Motor neuron (in vitro differentiated cells): ENCODE data around the gene GPSM3. TPM values are rescaled to one million over a fixed set of nuclear protein-coding genes. Genes with fewer than 3 reads are reported as not detected.
"Not testable (repeated sequence)": the region's sequence is repeated elsewhere in the genome, so short reads cannot be mapped to it uniquely, and the experiment has no call there.

Experiments used
- ATAC-seq, 8 experiments: fragments of 200-7000 bp; cut with Tn5 transposase; replicated peaks in 6 of 8; 2 replicates each; pipeline ENCODE4 v1.8.0; 2021; ENCODE audit warnings: mild to moderate bottlenecking in 8 of 8, moderate library complexity in 8 of 8
- H3K27ac ChIP-seq, 2 donors: fragments of 250-450 bp; sonication (Bioruptor Pico); 2 replicates each; pipeline ENCODE4 v1.9.0; 2021; ENCODE audit warnings: antibody characterized with exemption in 2 of 2, mild to moderate bottlenecking in 2 of 2, moderate library complexity in 1 of 2
- H3K4me1 ChIP-seq, 2 donors: fragments of 250-450 bp; sonication (Bioruptor Pico); replicated peaks in 1 of 2; 2 replicates each; pipeline ENCODE4 v1.6.1; 2021; ENCODE audit warnings: antibody characterized with exemption in 2 of 2, mild to moderate bottlenecking in 2 of 2, moderate library complexity in 1 of 2
- H3K4me3 ChIP-seq, 5 donors: fragments of 250-450 bp; sonication (Bioruptor Pico); 2 replicates each; pipeline ENCODE4 v1.9.0; 2021; ENCODE audit warnings: antibody characterized with exemption in 5 of 5, mild to moderate bottlenecking in 5 of 5, moderate library complexity in 4 of 5
- WGBS, 10 experiments: fragments of 450-650 bp; shearing (Covaris generic); methylation state at CpG; one replicate each; pipeline ENCODE4 v1.0.0; 2022; 5-methylcytosine and 5-hydroxymethylcytosine counted together
- in situ Hi-C, 9 experiments: fragments of 400-800 bp; cut with MboI; loops; one replicate each; pipeline ENCODE4 v1.15.0; 2021; ENCODE audit warnings: low sequenced_read_pairs in 9 of 9, low pct_unique_long_range_greater_than_20kb in 2 of 9; ENCODE audit not compliant: unreplicated experiment in 9 of 9
- total RNA-seq, 8 experiments: library from RNA; unstranded; fragments of 300-600 nt; gene quantifications; 2 replicates each; pipeline versions ENCODE4 v1.2.3 to v1.2.4, GENCODE V29; 2022

Gene GPSM3
- total RNA-seq, 8 experiments from 2014 or later = 0.60 to 7.7 (median 1.4) TPM

DNA sequence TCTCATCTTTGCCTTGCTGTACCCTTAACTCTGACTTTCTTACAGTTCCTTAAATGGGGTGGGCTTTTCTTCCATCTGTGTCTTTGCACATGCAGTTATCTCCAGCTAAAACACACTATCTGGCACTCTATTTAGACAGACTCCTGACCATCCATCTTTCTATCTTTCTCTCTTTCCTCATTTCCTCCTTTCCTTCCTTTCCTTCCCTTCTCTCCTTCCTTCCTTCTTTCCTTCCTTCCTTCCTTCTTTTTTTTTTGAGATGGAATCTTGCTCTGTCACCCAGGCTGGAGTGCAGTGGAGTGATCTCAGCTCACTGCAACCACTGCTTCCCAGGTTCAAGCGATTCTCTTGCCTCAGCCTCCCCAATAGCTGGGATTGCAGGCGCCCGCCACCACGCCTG is 23.2 kb upstream of the GPSM3 start:
- no peak for ATAC-seq
- Histone ChIP-seq H3K4me1 (no peaks in the 10 kb centered on the region), H3K4me3 (no peak overlapping the region), H3K27ac (no peak overlapping the region)
- in situ Hi-C loops = no loop called here
- 49 to 98% (median 70%) methylated on average over 2 to 4 of the region's 4 CpGs; no CpG with 5 or more reads in 3 of the 10 experiments for WGBS, 10 experiments

GRCh38 chr6:32214126-32214525 is 21.7 kb upstream of the GPSM3 start:
- H3K4me3 ChIP-seq = no peak overlapping the region
- no peaks in the 10 kb centered on the region for H3K4me1 ChIP-seq
- in situ Hi-C loops = no loop called here
- no peak overlapping the region for H3K27ac ChIP-seq
- ATAC-seq = no peak
- 0 to 86% (median 41%) methylated on average over 1 to 3 of the region's 3 CpGs; no CpG with 5 or more reads in 4 of the 10 experiments for WGBS, 10 experiments

DNA sequence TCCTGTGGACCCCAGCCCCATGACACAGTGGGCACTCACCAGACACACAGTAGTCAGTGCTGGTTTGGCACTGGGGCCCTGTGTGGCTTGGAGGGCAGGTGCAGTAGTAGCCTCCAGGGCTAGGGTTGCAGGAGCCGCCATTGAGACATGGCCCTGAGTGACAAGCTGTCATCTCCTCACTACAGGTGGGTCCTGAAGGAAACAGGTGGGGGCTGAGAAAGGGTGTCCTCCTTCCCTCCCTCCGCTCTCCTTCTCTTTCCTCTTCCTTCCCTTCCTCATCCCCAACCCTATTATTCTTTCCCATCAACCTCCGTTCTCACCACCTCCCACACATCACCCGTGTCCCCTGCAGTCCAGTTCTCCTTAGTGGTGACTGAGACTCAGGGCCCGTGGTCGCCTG is 21.2 kb upstream of the GPSM3 start:
- in situ Hi-C loops = no loop called here
- Histone ChIP-seq H3K4me3 (no peak overlapping the region), H3K27ac (no peak overlapping the region), H3K4me1 (no peaks in the 10 kb centered on the region)
- WGBS, 10 experiments = 70 to 100% (median 90%) methylated on average over 1 to 5 of the region's 6 CpGs; no CpG with 5 or more reads in 7 of the 10 experiments
- ATAC-seq = no peak

- H3K4me1 ChIP-seq = no peaks in the 10 kb centered on the region
- no peak overlapping the region for H3K4me3 ChIP-seq
- ATAC-seq = no peak
- in situ Hi-C loops = no loop called here
- H3K27ac ChIP-seq = no peak overlapping the region
- 20 to 100% (median 76%) methylated on average over 1 to 7 of the region's 12 CpGs for WGBS, 10 experiments
Observed at GRCh38 chr6:32212076-32212760, 19.8 kb upstream of the GPSM3 start.

- ATAC-seq, H3K4me3 ChIP-seq, H3K27ac ChIP-seq, in situ Hi-C loops, H3K4me1 ChIP-seq: not testable (repeated sequence)
- WGBS, 10 experiments = 25 to 100% (median 78%) methylated on average over 1 to 4 of the region's 4 CpGs; no CpG with 5 or more reads in 3 of the 10 experiments
Observed at GRCh38 chr6:32211432-32211831, 19.0 kb upstream of the GPSM3 start.

DNA sequence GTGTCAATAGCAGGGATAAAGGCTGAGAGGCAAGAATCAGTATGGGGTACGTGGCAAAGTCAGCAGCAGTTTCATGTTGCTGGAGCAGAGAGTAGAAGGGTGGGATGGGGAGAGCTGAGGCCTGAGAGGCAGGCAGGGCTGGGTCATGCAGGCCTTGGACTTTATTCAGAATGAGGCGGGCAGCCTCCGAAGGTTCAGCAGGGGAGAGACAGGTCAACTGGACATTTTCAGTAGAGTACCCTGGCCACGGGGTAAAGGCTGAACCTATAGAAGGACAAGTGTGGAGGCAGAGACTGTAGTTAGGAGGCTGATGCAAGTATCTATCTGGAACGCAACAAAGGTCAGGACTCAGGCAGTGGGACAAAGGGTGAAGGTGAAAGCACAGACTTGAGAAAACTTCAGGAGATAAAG is 17.8 kb upstream of the GPSM3 start:
- in situ Hi-C loops = no loop called here
- Histone ChIP-seq H3K27ac (no peak overlapping the region), H3K4me1 (no peaks in the 10 kb centered on the region), H3K4me3 (no peak overlapping the region)
- WGBS, 10 experiments = 0 to 78% (median 50%) methylated on average over 1 to 4 of the region's 5 CpGs; no CpG with 5 or more reads in 3 of the 10 experiments
- no peak for ATAC-seq

- 0 to 80% (median 51%) methylated on average over 1 of the region's 1 CpG; no CpG with 5 or more reads in 2 of the 10 experiments for WGBS, 10 experiments
- Histone ChIP-seq H3K4me3 (no peak overlapping the region), H3K27ac (no peak overlapping the region), H3K4me1 (no peaks in the 10 kb centered on the region)
- in situ Hi-C loops = no loop called here
- no peak for ATAC-seq
Observed at GRCh38 chr6:32208996-32209395, 16.6 kb upstream of the GPSM3 start.

DNA sequence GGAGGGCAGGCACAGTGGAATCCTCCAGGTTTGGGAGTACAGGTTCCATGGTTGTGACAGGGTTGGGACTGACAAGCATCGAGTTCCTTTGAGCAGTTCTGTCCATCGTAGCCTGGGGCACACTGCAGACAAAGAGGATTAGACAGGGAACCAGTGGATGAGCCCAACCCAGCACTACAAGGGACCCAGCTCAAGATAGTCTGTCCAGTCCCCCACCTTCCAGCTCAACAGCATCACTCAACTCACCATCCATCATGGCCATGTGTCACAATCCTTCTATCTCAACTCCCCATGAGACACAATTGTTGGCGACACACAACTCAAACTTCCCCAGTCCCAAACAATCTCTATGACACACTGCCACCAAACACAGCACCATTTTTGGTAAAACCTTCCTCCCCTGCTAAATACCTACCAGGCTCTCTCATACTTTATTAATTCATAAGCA is 11.8 kb upstream of the GPSM3 start:
- Histone ChIP-seq H3K4me3 (no peak overlapping the region), H3K27ac (no peak overlapping the region), H3K4me1 (peaks cover 0 to 2% of the 10 kb centered on the region in 2 donors)
- in situ Hi-C loops = no loop called here
- no peak for ATAC-seq
- 83 to 100% (median 85%) methylated on average over 1 to 3 of the region's 3 CpGs; no CpG with 5 or more reads in 6 of the 10 experiments for WGBS, 10 experiments

- ATAC-seq = peak in 6 of 8 experiments; percentile 16 to 95 (median 61)
- peaks cover 0 to 2% of the 10 kb centered on the region in 2 donors for H3K4me1 ChIP-seq
- in situ Hi-C loops = no loop called here
- H3K4me3 ChIP-seq = no peak overlapping the region
- no peak overlapping the region for H3K27ac ChIP-seq
- WGBS, 10 experiments = 10 to 83% (median 41%) methylated on average over 1 to 4 of the region's 9 CpGs; no CpG with 5 or more reads in 4 of the 10 experiments
Observed at GRCh38 chr6:32203426-32204267, 11.2 kb upstream of the GPSM3 start.

GRCh38 chr6:32202186-32202585 is 9.7 kb upstream of the GPSM3 start:
- Histone ChIP-seq H3K4me1 (peaks cover 4 to 10% of the 10 kb centered on the region in 2 donors), H3K27ac (no peak overlapping the region), H3K4me3 (no peak overlapping the region)
- in situ Hi-C loops = no loop called here
- no peak for ATAC-seq
- 100% methylated on average over 1 of the region's 9 CpGs; no CpG with 5 or more reads in 9 of the 10 experiments for WGBS, 10 experiments

- peaks cover 11 to 15% of the 10 kb centered on the region in 2 donors for H3K4me1 ChIP-seq
- H3K27ac ChIP-seq = no peak overlapping the region
- H3K4me3 ChIP-seq = no peak overlapping the region
- 20 to 93% (median 83%) methylated on average over 1 to 3 of the region's 13 CpGs; no CpG with 5 or more reads in 4 of the 10 experiments for WGBS, 10 experiments
- ATAC-seq = no peak
- in situ Hi-C loops = no loop called here
Observed at GRCh38 chr6:32200711-32201475, 8.4 kb upstream of the GPSM3 start.

- in situ Hi-C loops = loop anchor here in 1 of 9 experiments (25.0 kb wide), 1 partner anchor 662 kb away; the partner anchor contains the start of genes ATP6V1G2, DDX39B, MCCD1 and NFKBIL1
- WGBS, 10 experiments = 79 to 100% (median 93%) methylated on average over 5 to 12 of the region's 17 CpGs; no CpG with 5 or more reads in 5 of the 10 experiments
- Histone ChIP-seq H3K4me1 (peaks cover 15 to 22% of the 10 kb centered on the region in 2 donors), H3K27ac (no peak overlapping the region), H3K4me3 (no peak overlapping the region)
- no peak for ATAC-seq
Observed at GRCh38 chr6:32198866-32199265, 6.4 kb upstream of the GPSM3 start.
